GM12864 (cell line): ENCODE data around the gene PTOV1.
A peak's percentile ranks its signal among the peaks of the same experiment; 100 is the strongest.

Experiments used
- DNase-seq: peaks from one replicate; pipeline ENCODE4 v3.0.0-alpha.2; 2011; ENCODE audit warnings: low read depth
- H3K4me3 ChIP-seq: 2 replicates; pipeline ENCODE4 v1.5.1; 2011; ENCODE audit warnings: mild to moderate bottlenecking, low read depth, low read length, control low read depth
- TF ChIP-seq, protein P1 (sequence below): IDR thresholded peaks from 2 replicates; pipeline ENCODE4 v1.5.1; 2011; ENCODE audit warnings: low read depth, mild to moderate bottlenecking, moderate library complexity, low read length, control low read depth, inconsistent platforms; ENCODE audit errors: missing control alignments

PTOV1 gene

DNA sequence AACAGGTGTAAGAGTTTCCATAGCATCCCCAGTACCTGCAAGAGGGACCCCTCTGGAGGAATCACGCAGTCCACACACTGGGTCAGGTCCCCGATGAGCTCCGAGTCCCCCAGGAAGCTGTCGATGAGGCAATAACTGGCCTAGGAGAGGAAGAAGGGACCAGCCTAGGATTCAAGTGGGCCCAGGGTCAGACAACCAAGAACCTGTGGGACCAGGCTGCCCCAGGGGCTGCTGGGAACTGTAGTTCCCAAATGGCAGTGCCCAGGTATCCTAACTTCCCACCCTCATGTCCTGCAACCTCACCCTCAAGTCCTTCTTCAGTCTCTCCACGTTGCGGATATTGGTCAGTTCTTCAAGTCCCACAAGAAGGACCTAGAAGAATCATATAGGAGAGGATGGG, 39.6 kb upstream of the PTOV1 start:
- no peak for DNase-seq
- TF ChIP-seq, protein P1, sequence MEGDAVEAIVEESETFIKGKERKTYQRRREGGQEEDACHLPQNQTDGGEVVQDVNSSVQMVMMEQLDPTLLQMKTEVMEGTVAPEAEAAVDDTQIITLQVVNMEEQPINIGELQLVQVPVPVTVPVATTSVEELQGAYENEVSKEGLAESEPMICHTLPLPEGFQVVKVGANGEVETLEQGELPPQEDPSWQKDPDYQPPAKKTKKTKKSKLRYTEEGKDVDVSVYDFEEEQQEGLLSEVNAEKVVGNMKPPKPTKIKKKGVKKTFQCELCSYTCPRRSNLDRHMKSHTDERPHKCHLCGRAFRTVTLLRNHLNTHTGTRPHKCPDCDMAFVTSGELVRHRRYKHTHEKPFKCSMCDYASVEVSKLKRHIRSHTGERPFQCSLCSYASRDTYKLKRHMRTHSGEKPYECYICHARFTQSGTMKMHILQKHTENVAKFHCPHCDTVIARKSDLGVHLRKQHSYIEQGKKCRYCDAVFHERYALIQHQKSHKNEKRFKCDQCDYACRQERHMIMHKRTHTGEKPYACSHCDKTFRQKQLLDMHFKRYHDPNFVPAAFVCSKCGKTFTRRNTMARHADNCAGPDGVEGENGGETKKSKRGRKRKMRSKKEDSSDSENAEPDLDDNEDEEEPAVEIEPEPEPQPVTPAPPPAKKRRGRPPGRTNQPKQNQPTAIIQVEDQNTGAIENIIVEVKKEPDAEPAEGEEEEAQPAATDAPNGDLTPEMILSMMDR = no peak
- no peak overlapping the region for H3K4me3 ChIP-seq

DNA sequence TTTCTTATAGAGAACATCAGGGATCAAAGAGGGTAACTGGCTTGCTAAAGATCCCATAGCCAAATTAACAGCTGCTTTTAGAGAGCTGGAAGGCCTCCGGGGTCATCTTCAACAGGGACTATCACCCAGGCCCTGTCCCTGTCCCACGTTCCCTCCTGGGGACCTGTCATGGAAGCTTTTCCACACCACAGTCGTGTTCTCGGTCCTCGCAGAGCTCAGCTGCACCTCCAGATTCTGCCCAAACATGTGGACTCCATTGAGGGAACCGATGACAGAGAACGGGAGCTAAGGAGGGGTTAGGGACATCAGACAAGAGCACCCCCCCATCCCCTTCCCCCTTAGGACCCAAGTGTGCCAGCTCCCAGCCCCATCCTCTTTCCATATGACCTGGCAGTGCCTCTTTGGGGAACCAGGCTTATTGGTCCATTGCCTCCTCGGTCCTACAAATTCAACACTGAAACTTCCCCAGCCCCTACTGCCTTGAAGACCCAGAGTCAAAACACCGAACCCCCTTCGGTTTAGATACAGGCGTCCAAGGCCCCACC, 38.4 kb upstream of the PTOV1 start:
- H3K4me3 ChIP-seq = peak overlapping the region; percentile 70
- TF ChIP-seq, protein P1 = no peak
- no peak for DNase-seq

DNA sequence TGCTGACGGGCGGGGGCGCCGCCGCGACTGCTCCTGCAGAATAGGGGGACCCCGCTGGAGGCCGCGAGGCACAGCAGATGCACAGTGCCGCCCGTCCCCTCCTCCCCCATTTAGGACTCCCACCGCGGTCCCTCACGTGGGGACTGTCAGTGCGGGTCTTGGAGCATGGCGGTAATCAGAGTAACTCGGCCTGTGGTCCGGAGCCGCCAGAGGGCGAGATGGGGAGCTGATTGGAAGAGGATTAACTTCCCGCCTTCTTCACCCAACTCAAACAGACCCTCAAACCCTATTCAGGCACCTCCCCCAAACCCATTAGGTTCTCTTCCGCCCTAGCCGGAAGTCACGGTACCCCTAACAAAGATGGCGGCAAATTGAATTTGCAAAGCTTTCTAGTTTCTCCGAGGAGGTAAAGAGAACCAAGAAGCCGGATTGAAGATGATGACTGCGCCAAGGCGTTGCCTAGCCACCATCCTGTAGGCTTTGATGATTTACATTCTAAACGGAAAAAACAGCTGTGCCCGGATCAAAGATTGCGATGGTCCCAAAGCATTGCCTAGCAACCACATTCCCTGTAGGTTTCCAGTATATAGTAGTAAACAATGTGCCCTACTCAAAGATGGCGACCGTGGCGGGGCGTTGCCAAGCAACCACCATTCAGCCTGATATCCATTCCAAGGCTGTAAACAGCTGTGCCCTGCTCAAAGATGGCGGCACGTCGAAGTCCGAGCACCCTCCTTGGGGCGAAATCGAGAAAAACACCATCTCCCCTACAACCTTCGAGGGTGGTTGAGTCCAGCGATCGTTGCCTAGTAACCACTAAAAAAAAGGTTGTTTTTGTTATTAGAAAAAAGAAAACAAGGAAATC, 37.7 kb upstream of the PTOV1 start, which contains the start of gene FUZ:
TSS of gene FUZ (minus strand) at position 296 of the 865 bp plus-strand sequence. CDS start at position 110, 186 bp downstream.
- TF ChIP-seq, protein P1 = no peak
- peak; percentile 92 for DNase-seq
- H3K4me3 ChIP-seq = peak within 1 kb of the TSS; percentile 70

DNA sequence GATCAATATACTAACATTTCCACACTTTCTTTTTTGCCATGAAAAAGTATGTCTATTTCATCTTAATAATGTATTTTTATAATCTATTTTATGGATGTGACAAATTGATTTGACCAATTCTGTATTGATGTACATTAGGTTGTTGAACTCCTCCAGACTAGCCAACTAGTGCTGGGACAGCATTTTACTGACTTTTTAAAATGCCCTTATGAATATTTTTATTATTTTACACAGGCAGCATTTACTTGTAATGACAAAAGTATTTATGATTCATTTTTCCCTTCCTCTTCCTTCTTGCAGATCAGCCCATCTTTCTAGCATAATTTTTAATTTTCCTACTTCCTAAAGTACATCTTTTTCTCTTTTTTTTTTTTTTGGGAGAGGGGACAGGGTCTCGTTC, 36.9 kb upstream of the PTOV1 start:
- TF ChIP-seq, protein P1 = no peak
- DNase-seq = no peak
- H3K4me3 ChIP-seq = no peak overlapping the region

DNA sequence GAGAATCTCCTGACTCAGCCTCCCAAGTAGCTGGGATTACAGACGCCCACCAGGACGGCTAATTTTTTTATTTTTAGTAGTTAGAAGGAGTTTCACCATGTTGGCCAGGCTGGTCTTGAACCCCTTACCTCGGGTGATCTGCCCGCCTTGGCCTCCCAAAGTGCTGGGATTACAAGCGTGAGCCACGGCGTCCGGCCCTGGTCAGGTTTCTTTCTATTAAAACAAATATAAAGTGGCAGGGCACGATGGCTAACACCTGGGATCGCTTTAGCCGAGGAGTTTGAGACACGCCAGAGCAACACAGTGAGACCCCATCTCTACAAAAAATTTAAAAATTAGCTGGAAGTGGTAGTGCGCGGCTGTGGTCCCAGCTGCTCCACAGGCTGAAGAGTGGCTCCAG, 34.4 kb upstream of the PTOV1 start:
- H3K4me3 ChIP-seq = no peak overlapping the region
- no peak for DNase-seq
- TF ChIP-seq, protein P1 = no peak

DNA sequence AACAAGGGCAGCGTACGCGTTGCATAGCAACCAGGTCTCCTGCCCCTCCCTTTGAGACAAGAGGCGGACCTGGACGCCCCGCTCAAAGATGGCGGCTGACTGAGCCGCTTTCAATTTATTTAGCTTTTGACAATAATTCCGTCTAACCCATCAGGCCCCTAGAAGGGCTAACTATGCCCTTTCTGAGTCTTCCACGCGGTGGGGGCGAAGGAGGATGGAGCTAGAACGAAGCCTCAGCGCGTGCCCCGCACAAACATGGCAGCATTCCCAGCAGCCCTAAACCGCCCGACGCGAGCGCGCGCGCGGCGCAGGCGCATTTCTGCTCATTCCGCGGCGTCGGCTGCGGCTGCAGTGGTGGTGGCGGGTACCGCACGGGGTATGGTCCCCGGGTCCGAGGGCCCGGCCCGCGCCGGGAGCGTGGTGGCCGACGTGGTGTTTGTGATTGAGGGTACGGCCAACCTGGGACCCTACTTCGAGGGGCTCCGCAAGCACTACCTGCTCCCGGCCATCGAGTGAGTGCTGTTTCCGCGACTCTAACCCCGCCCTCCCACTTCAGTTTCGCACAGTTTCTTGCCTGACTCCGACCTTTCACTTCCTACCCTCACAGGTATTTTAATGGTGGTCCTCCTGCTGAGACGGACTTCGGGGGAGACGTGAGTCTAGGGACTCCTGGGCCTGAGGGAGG, 32.9 kb upstream of the PTOV1 start, which contains the start of gene MED25:
TSS of gene MED25 (plus strand) at position 326 of the 685 bp plus-strand sequence. CDS start at position 379, 53 bp downstream.
- H3K4me3 ChIP-seq = peak within 1 kb of the TSS; percentile 85
- DNase-seq = peak; percentile 73
- TF ChIP-seq, protein P1 = peak; percentile 28
